Spinal cord (tissue), 10 donors: ENCODE data around the gene MGAT5. TPM values are rescaled to one million over a fixed set of nuclear protein-coding genes. Genes with fewer than 3 reads are reported as not detected.

Experiments used
- DNase-seq, 6 donors: peaks; one replicate each; pipeline versions ENCODE4 v3.0.0 to v3.0.0-alpha.2; 2013 to 2015; ENCODE audit warnings: low spot score in 6 of 6, low read depth in 4 of 6
- H3K27ac ChIP-seq: one replicate; pipeline ENCODE4 v1.5.1; 2013; ENCODE audit warnings: low read depth, low read length, control low read depth
- H3K27me3 ChIP-seq: one replicate; pipeline ENCODE4 v1.6.1; 2013; ENCODE audit warnings: low read length; ENCODE audit not compliant: control insufficient read depth, insufficient read depth
- H3K36me3 ChIP-seq: one replicate; pipeline ENCODE4 v1.6.1; 2013; ENCODE audit warnings: low read length; ENCODE audit not compliant: control insufficient read depth, insufficient read depth
- H3K4me1 ChIP-seq: one replicate; pipeline ENCODE4 v1.6.1; 2013; ENCODE audit warnings: low read length; ENCODE audit not compliant: control insufficient read depth, insufficient read depth
- H3K4me3 ChIP-seq: one replicate; pipeline ENCODE4 v1.5.1; 2013; ENCODE audit warnings: low read depth, low read length, control low read depth
- H3K9me3 ChIP-seq: one replicate; pipeline ENCODE4 v1.6.1; 2013; ENCODE audit warnings: low read length; ENCODE audit not compliant: control insufficient read depth, insufficient read depth
- WGBS: methylation state at CpG from one replicate; pipeline ENCODE4 v1.1.5; 2013; ENCODE audit warnings: missing lambda C conversion rate; ENCODE audit not compliant: insufficient coverage; 5-methylcytosine and 5-hydroxymethylcytosine counted together
- polyA plus RNA-seq, 2 donors: library from polyadenylated mRNA; unstranded; fragments of 120-200 nt; gene quantifications; one replicate each; pipeline ENCODE4 v1.2.1, GENCODE V29; 2013; ENCODE audit not compliant: insufficient read length in 2 of 2
- total RNA-seq, 2 donors: library from RNA; depleted of rRNA in 1 of 2; stranded (reverse); fragments of 120-200 nt in 1 of 2; fragments of >200 nt in 1 of 2; gene quantifications; one replicate each; pipeline versions ENCODE4 v1.2.3 to v1.2.4, GENCODE V29; 2013 to 2014
- donor health status: healthy.

MGAT5 gene
- total and polyA plus RNA-seq, 4 donors: 45.8 to 76.6 (median 48.3) TPM

GRCh38 chr2:134273256-134273983 lies 19.5 kb downstream of the MGAT5 start:
- H3K36me3 ChIP-seq: no peaks in the 10 kb centered on the region
- H3K4me1 ChIP-seq: peaks cover 3% of the 10 kb centered on the region
- no peaks in the 10 kb centered on the region for H3K27me3 ChIP-seq
- H3K27ac ChIP-seq: no peak overlapping the region
- WGBS: no CpG with 5 or more reads among the region's 4 CpGs
- DNase-seq: peak in 5 of 6 donors; percentile 33 to 94 (median 41)
- no peaks in the 10 kb centered on the region for H3K9me3 ChIP-seq
- no peak overlapping the region for H3K4me3 ChIP-seq

GRCh38 chr2:134274121-134274520 lies 20.2 kb downstream of the MGAT5 start:
- no peak for DNase-seq
- Histone ChIP-seq H3K36me3 (no peaks in the 10 kb centered on the region), H3K27me3 (no peaks in the 10 kb centered on the region), H3K27ac (no peak overlapping the region), H3K4me1 (peaks cover 3% of the 10 kb centered on the region), H3K4me3 (no peak overlapping the region), H3K9me3 (no peaks in the 10 kb centered on the region)
- 93% methylated on average over 3 of the region's 3 CpGs for WGBS

- no peaks in the 10 kb centered on the region for H3K36me3 ChIP-seq
Measured at GRCh38 chr2:134275058-134275862, 21.4 kb downstream of the MGAT5 start.

GRCh38 chr2:134276381-134277172 lies 22.7 kb downstream of the MGAT5 start:
- Histone ChIP-seq H3K9me3 (no peaks in the 10 kb centered on the region), H3K36me3 (no peaks in the 10 kb centered on the region), H3K4me3 (no peak overlapping the region), H3K27me3 (no peaks in the 10 kb centered on the region), H3K4me1 (peaks cover 3% of the 10 kb centered on the region), H3K27ac (no peak overlapping the region)
- 78% methylated on average over 5 of the region's 6 CpGs for WGBS
- no peak for DNase-seq

More at GRCh38 chr2:134275058-134275862, 21.4 kb downstream of the MGAT5 start:
- Histone ChIP-seq H3K4me3 (no peak overlapping the region), H3K4me1 (peaks cover 3% of the 10 kb centered on the region), H3K27ac (no peak overlapping the region), H3K27me3 (no peaks in the 10 kb centered on the region), H3K9me3 (no peaks in the 10 kb centered on the region)
- DNase-seq: no peak
- WGBS: 72% methylated on average over 4 of the region's 7 CpGs

GRCh38 chr2:134277223-134277622 lies 23.4 kb downstream of the MGAT5 start:
- Histone ChIP-seq H3K27me3 (no peaks in the 10 kb centered on the region), H3K36me3 (no peaks in the 10 kb centered on the region), H3K9me3 (no peaks in the 10 kb centered on the region), H3K27ac (no peak overlapping the region), H3K4me3 (no peak overlapping the region), H3K4me1 (peaks cover 3% of the 10 kb centered on the region)
- no CpG with 5 or more reads among the region's 4 CpGs for WGBS
- DNase-seq: no peak

GRCh38 chr2:134278553-134278952 lies 24.7 kb downstream of the MGAT5 start:
- Histone ChIP-seq H3K27ac (no peak overlapping the region), H3K4me3 (no peak overlapping the region), H3K4me1 (no peaks in the 10 kb centered on the region), H3K9me3 (no peaks in the 10 kb centered on the region), H3K27me3 (no peaks in the 10 kb centered on the region), H3K36me3 (no peaks in the 10 kb centered on the region)
- DNase-seq: peak in 1 of 6 donors; percentile 46
- WGBS: 60% methylated on average over 1 of the region's 1 CpG

GRCh38 chr2:134279417-134279816 lies 25.5 kb downstream of the MGAT5 start:
- H3K27ac ChIP-seq: no peak overlapping the region
- H3K4me3 ChIP-seq: no peak overlapping the region
- H3K27me3 ChIP-seq: no peaks in the 10 kb centered on the region
- H3K9me3 ChIP-seq: no peaks in the 10 kb centered on the region
- WGBS: 83% methylated on average over 1 of the region's 3 CpGs
- H3K4me1 ChIP-seq: no peaks in the 10 kb centered on the region
- no peaks in the 10 kb centered on the region for H3K36me3 ChIP-seq
- DNase-seq: no peak

GRCh38 chr2:134280231-134280630 lies 26.4 kb downstream of the MGAT5 start:
- Histone ChIP-seq H3K27me3 (no peaks in the 10 kb centered on the region), H3K9me3 (no peaks in the 10 kb centered on the region), H3K4me1 (no peaks in the 10 kb centered on the region), H3K27ac (no peak overlapping the region), H3K36me3 (no peaks in the 10 kb centered on the region), H3K4me3 (no peak overlapping the region)
- no peak for DNase-seq
- WGBS: 91% methylated on average over 5 of the region's 5 CpGs

GRCh38 chr2:134280726-134281125 lies 26.9 kb downstream of the MGAT5 start:
- no peak for DNase-seq
- H3K4me1 ChIP-seq: no peaks in the 10 kb centered on the region
- H3K9me3 ChIP-seq: no peaks in the 10 kb centered on the region
- H3K27me3 ChIP-seq: no peaks in the 10 kb centered on the region
- H3K27ac ChIP-seq: no peak overlapping the region
- 76% methylated on average over 2 of the region's 4 CpGs for WGBS
- H3K4me3 ChIP-seq: no peak overlapping the region
- H3K36me3 ChIP-seq: no peaks in the 10 kb centered on the region
